Skeletal muscle tissue (tissue), 4 donors: ENCODE data around the gene KLHL3. TPM values are rescaled to one million over a fixed set of nuclear protein-coding genes. Genes with fewer than 3 reads are reported as not detected.

ENCODE experiments used
- H3K27ac ChIP-seq: one replicate; pipeline ENCODE4 v1.7.0; 2013; ENCODE audit warnings: mild to moderate bottlenecking, low read depth, low read length, inconsistent platforms
- H3K27me3 ChIP-seq, 3 donors: one replicate each; pipeline ENCODE4 v1.7.0; 2013; ENCODE audit warnings: low read length in 3 of 3; ENCODE audit not compliant: control insufficient read depth in 3 of 3, insufficient read depth in 3 of 3
- H3K36me3 ChIP-seq, 3 donors: one replicate each; pipeline ENCODE4 v1.7.0; 2013; ENCODE audit warnings: low read length in 3 of 3; ENCODE audit not compliant: control insufficient read depth in 3 of 3, insufficient read depth in 3 of 3
- H3K4me1 ChIP-seq, 3 donors: one replicate each; pipeline ENCODE4 v1.7.0; 2013; ENCODE audit warnings: low read length in 3 of 3, mild to moderate bottlenecking in 3 of 3; ENCODE audit not compliant: control insufficient read depth in 3 of 3, insufficient read depth in 3 of 3
- H3K4me3 ChIP-seq, 3 donors: one replicate each; pipeline ENCODE4 v1.7.0; 2013; ENCODE audit warnings: low read length in 3 of 3
- H3K9ac ChIP-seq, 3 donors: one replicate each; pipeline ENCODE4 v1.7.0; 2013; ENCODE audit warnings: low read length in 3 of 3, mild to moderate bottlenecking in 3 of 3, moderate library complexity in 2 of 3, low read depth in 1 of 3
- H3K9me3 ChIP-seq, 3 donors: one replicate each; pipeline ENCODE4 v1.7.0; 2013; ENCODE audit warnings: low read length in 3 of 3; ENCODE audit not compliant: control insufficient read depth in 3 of 3
- total RNA-seq: library from RNA; depleted of rRNA; stranded (reverse); fragments of >200 nt; gene quantifications from one replicate; pipeline ENCODE4 v1.2.3, GENCODE V29; 2014
- donor health status: Osteomylitis.

The KLHL3 gene
- total RNA-seq, 1 donor from 2014 or later: 4.2 TPM

DNA sequence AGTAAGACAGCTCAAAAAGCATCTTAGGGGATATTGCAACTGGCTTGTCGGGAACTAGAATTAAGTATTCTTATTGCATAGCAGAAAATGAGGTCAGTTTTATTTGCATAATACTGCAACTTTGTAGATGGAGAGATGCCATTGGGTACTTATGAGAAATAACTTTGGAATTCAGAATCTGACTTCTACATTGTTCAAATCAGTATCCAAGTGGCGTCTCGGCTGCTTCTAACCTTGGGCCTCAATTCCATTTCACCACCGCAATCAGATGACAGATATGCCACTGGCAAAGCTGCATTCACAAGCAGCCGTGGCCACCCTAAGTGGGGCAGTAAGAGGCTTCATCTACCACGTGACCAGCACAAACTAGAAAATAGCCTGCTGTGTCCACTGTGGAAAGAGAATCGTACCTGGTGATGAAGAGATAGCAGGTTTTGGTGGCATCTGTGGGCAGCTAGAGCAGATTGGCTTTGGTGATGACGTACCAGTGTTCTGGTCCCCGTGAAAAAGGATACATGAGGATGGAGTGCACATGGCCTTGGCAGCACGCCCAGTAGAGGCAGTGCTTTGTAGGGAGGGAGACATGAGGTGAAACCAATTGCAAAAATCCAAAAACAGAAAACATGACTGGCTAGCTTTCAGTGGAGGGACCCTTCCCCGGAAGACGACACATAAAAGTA lies 116.6 kb downstream of the KLHL3 start:
- H3K4me3 ChIP-seq: peak overlapping the region in 1 of 3 donors; percentile 15
- no peak overlapping the region for H3K27ac ChIP-seq
- H3K9me3 ChIP-seq: no peaks in the 10 kb centered on the region
- H3K27me3 ChIP-seq: no peaks in the 10 kb centered on the region
- peaks cover 24 to 34% (median 29%) of the 10 kb centered on the region in 3 donors for H3K4me1 ChIP-seq
- no peak overlapping the region for H3K9ac ChIP-seq
- no peaks in the 10 kb centered on the region for H3K36me3 ChIP-seq

DNA sequence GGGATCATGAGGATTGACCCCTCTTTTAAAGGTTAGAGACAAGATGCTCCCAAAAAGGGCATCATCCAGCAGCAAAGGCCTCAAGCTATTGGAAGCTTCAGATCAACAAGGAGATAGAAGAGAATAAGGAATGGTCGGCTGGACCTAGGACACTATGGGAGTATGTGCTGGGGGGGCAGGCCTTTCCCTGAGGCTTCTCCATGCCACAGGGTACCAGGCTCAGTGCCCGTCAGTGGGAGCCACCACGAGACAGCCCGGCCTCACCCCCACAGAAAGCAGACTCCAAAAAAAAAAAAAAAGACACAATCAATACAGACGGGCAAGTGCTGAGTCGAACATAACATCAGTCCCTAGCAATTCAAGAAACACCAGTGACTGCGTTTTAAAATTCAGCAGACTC lies 117.4 kb downstream of the KLHL3 start:
- H3K4me1 ChIP-seq: peaks cover 24 to 31% (median 30%) of the 10 kb centered on the region in 3 donors
- H3K27me3 ChIP-seq: peaks cover 0 to 1% (median 0%) of the 10 kb centered on the region in 3 donors
- H3K9ac ChIP-seq: no peak overlapping the region

DNA sequence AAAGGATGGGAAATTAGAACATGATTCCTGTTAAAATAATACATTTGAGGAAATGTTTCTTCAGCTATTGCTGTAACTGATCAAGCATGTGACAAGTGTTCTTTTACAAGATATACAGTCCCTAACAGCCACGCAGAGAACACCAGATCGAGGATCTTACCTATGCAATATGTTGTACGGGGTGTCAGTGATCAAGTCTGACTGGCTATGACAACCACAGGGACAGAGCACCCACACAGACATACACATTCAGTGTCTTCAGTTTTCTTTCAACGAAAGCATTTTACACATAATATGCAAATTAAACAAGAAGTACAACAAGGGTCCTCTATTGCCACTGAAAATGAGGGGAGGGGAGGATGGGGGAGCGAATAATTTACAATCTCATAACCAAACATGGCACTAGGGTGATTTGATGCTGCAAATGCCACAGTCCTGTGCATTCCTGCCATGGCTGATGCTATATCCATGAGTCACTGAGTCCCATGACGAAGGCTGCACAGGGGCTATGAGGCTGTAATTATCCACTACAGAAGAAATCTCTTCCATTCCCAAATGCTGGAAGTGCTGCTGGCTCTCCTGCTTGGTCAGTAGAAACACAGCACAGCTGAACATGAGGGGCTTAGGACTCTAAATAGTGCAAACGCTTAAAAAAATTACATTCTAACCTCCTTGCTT lies 118.2 kb downstream of the KLHL3 start:
- no peaks in the 10 kb centered on the region for H3K36me3 ChIP-seq
- no peaks in the 10 kb centered on the region for H3K9me3 ChIP-seq
- H3K27ac ChIP-seq: no peak overlapping the region
- H3K4me3 ChIP-seq: no peak overlapping the region
- H3K9ac ChIP-seq: no peak overlapping the region
- H3K27me3 ChIP-seq: peaks cover 0 to 2% (median 0%) of the 10 kb centered on the region in 3 donors
- peaks cover 19 to 24% (median 23%) of the 10 kb centered on the region in 3 donors for H3K4me1 ChIP-seq

More for the DNA sequence above, 117.4 kb downstream of the KLHL3 start:
- Histone ChIP-seq H3K4me3 (no peak overlapping the region), H3K27ac (no peak overlapping the region), H3K9me3 (no peaks in the 10 kb centered on the region), H3K36me3 (no peaks in the 10 kb centered on the region)

DNA sequence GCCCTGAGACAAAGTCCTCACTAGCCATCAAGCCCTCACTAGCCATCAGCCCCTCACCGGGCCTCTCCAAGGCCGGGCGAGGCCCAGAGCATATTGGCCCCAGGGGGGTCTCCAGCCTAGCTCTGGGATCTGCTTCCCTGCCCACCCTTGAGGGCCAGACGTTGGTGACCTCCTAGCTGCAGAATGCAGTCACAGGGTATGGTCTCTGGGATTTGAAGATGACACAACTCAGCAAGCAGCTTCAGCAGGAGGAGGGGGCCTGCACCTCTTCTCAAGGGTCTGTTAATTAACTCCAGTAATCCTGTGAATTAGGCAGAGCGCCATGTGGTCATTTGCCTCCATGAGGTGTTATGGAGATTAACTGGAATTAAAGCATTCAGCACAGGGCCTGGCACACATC lies 119.8 kb downstream of the KLHL3 start:
- Histone ChIP-seq H3K4me3 (no peak overlapping the region), H3K27ac (no peak overlapping the region), H3K4me1 (peaks cover 3 to 9% (median 7%) of the 10 kb centered on the region in 3 donors), H3K27me3 (peaks cover 0 to 2% (median 0%) of the 10 kb centered on the region in 3 donors), H3K9ac (no peak overlapping the region), H3K9me3 (no peaks in the 10 kb centered on the region), H3K36me3 (no peaks in the 10 kb centered on the region)

DNA sequence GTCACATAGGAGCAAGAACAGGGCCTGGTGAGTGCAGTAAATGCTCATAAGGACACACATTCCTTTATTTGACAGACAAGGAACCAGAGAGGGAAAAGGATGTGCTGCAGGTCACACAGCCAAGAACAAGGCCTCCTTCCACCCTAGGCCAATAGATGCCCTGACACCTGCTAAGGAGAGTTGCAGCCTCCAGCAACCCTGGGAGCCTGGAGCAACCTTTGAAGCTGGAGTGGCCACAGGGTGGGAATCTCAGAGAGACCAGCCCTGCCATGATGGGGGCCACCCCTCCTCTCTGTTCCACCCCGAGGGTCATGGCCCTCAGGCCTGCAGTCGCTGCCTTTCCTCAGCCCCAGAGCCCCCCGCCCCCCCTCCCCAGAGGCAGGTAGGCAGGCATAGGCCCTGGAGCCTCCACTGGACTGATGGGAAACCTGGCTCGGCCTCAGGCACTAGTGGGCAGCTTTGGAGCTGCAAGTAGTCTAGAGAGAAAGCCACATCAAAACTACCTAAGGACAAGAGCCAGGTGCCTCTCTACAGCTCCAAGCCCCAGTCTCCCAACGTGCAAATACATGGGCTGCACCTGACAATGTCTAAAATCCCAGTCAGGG lies 120.6 kb downstream of the KLHL3 start:
- H3K4me3 ChIP-seq: no peak overlapping the region
- H3K9ac ChIP-seq: no peak overlapping the region
- no peak overlapping the region for H3K27ac ChIP-seq
- H3K27me3 ChIP-seq: peaks cover 0 to 2% (median 0%) of the 10 kb centered on the region in 3 donors
- peaks cover 0 to 9% (median 5%) of the 10 kb centered on the region in 3 donors for H3K4me1 ChIP-seq
- H3K36me3 ChIP-seq: no peaks in the 10 kb centered on the region
- H3K9me3 ChIP-seq: no peaks in the 10 kb centered on the region

DNA sequence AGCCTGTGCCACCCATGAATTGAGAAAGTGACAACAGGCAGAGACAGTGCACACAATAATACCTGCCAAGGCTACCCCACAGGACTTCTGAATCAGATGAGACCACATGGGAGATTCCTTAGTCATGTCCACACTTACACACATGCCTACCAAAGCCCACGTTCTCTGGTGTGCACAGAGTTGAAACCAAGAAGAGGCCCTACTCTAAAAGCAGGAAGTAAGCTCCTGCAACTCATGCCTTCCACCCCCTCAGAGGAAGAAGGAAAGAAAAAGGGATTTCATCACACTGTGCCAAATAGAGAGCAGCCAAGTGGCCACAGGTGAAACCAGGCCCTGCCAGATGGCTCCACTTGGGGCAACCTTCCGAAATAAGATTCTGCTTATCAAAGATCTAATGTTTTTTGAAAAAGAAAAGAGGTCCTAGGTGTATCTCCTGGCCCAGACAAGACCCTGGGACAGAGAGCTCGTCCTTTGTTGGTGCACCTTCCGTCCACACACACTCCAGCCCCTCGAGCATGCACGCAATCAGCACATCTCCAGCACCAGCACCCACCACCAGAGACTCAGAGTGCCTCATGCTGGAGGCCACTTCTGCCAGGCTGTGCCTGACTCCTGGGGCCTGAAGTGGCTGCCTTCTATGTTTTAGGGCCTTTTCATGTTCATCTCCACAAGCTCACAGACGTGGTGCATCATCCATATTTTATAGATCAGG lies 122.2 kb downstream of the KLHL3 start:
- Histone ChIP-seq H3K27me3 (peaks cover 0 to 2% (median 0%) of the 10 kb centered on the region in 3 donors), H3K9me3 (no peaks in the 10 kb centered on the region), H3K4me1 (peaks cover 0 to 2% (median 0%) of the 10 kb centered on the region in 3 donors), H3K9ac (no peak overlapping the region), H3K36me3 (no peaks in the 10 kb centered on the region), H3K27ac (no peak overlapping the region), H3K4me3 (no peak overlapping the region)

DNA sequence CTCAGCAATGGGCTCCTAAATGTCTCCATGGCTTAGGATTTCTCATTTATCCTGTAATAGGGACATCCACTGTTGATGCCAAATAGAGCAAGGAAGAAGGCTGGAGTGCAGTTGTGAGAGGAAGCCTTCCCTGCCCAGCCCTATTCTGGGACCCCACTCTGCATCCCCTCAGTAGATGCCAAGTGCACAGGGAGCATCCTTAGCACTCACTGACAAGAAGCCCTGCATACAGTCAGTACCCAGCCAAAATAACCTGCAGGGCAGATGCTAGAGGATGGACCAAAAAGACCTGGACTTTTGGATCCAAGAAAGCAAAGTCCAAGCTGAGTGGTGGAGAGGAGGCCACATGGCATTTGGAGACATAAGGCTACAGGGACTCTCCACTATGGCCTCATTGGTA lies 123.3 kb downstream of the KLHL3 start:
- H3K36me3 ChIP-seq: no peaks in the 10 kb centered on the region
- peaks cover 0 to 2% (median 0%) of the 10 kb centered on the region in 3 donors for H3K27me3 ChIP-seq
- peaks cover 0 to 2% (median 0%) of the 10 kb centered on the region in 3 donors for H3K4me1 ChIP-seq
- no peaks in the 10 kb centered on the region for H3K9me3 ChIP-seq
- H3K27ac ChIP-seq: no peak overlapping the region
- no peak overlapping the region for H3K9ac ChIP-seq
- H3K4me3 ChIP-seq: no peak overlapping the region

DNA sequence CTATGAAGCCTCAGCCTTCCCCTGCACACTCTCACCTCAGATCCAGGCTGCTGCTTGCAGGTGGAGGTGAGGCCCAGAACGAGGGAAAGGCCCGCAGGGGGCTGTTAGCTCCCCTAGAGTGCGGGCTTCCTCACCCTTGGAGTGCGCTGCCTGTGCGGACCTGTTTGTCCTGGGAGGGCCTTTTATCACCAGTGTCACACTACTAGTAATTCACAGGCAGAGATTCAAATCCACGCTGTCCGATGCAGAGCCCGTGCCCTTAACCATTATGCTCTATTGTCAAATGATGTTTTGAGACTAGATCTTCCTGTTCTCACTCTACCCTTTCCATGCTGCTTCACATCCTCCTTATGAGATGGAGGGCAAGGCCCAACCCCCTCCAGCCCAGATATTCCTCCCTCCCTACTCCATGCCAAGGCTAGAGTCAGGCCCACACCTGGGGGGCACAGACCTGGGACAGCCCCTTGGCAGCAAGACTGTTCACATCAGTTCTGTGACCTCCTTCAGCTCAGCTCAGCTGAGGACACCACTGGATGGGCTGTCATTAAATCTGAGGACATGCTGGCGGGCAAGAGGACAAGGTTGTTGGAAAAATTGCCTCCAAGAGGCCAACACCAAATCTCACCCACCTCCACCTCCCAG lies 124.0 kb downstream of the KLHL3 start:
- H3K27ac ChIP-seq: no peak overlapping the region

DNA sequence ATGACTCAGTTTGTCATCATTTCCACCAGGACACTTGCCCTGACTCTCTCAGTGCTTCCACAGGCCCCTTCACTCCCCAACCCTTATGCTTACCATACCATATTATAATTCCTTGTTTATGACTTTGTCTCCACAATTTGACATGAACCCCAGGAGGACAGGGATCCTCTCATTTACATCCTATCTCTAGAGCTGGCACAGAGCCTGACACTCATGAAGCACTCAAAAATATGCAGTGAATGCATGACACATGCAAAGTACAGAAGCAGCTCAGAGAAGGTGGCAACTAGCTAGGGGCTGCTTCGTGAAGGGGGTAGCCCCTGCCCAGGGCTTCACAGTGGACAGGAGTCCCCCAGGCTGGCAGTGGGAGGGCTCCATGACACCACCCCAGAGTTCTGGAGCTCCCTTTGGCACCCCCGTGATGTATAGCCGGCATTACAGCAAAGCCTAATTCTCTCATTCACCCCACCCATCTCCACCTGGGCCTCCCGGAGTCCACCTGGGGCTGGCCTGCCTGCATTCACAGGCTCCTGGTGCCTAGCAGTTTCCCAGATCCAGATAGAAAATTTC lies 124.8 kb downstream of the KLHL3 start:
- H3K27me3 ChIP-seq: peaks cover 0 to 2% (median 0%) of the 10 kb centered on the region in 3 donors
- no peaks in the 10 kb centered on the region for H3K36me3 ChIP-seq

More for the DNA sequence above, 124.0 kb downstream of the KLHL3 start:
- no peak overlapping the region for H3K4me3 ChIP-seq
- H3K36me3 ChIP-seq: no peaks in the 10 kb centered on the region
- no peak overlapping the region for H3K9ac ChIP-seq
- H3K9me3 ChIP-seq: no peaks in the 10 kb centered on the region
- H3K27me3 ChIP-seq: peaks cover 0 to 2% (median 0%) of the 10 kb centered on the region in 3 donors
- peaks cover 0 to 2% (median 0%) of the 10 kb centered on the region in 3 donors for H3K4me1 ChIP-seq

More for the DNA sequence above, 124.8 kb downstream of the KLHL3 start:
- Histone ChIP-seq H3K27ac (no peak overlapping the region), H3K4me1 (peaks cover 0 to 2% (median 0%) of the 10 kb centered on the region in 3 donors), H3K9me3 (no peaks in the 10 kb centered on the region), H3K4me3 (no peak overlapping the region), H3K9ac (no peak overlapping the region)
